Measurements from ENCODE around the gene TTC12.

The TTC12 gene

DNA sequence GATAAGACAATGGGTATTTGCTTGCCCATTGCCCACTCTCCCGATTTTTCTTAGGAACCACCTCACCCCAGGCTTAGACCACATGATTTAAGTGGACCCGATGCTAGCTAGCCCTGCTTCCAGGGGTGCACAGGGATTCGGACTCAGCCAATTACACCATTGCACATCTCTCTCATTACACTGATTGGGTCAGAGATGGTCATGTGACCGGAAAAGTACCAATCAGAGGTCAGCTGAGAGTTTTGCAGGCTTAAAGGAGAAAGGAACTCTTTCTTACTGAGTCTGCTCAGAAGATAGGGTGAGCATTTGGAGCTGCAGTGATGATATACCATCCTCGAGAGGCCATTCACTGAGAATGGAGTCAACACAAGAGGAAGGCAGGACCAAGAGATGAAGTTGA is 61.0 kb downstream of the TTC12 start:
- no peak for DNase-seq (ENCODE audit: low read depth)

DNA sequence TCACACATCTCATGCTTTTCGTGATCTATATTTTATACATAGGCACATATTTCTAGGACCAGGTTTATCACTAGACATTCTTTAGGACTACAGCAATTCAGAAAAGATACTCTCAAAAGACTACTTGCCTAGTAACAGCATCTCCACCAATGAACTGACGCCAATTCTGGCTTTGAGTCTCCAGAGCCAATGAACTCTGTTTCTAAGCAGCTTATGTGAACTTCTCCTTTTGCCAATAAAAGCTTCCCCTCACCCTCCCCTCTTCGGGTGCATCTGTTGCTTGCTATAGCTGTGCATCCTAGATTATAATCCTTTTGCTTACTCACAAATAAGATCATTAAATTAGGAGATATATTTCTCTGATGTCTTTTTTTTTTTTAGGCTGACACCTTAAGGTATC is 61.8 kb downstream of the TTC12 start:
- DNase-seq (ENCODE audit: low read depth) = no peak

- no peak for DNase-seq (ENCODE audit: low read depth)
Measured at GRCh38 chr11:113377681-113378412, 63.5 kb downstream of the TTC12 start.

GRCh38 chr11:113378692-113379091 is 64.3 kb downstream of the TTC12 start:
- DNase-seq (ENCODE audit: low read depth) = no peak

- DNase-seq (ENCODE audit: low read depth) = no peak
Measured at GRCh38 chr11:113382121-113382520, 67.7 kb downstream of the TTC12 start.

- no peak for DNase-seq (ENCODE audit: low read depth)
Measured at GRCh38 chr11:113384551-113384950, 70.2 kb downstream of the TTC12 start.

DNA sequence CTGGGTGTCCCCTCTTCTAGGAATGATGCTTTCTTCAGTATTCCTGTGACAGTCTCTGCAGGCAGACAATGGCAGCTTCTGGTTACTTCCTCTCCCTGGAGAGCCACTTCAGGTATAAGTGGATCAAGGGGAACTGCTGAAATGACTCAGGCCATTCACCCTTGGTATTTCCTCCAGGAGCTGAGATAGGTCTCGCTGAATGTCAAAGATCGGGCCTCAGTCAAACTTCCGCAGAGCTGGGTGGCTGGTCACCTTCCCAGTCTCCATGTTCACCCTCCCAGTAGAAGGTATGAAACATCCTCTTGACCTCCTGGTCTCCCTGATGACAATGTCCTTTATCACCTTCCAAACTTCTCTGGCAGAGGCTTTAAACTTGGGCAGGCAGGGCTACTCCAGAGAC is 71.4 kb downstream of the TTC12 start:
- no peak for DNase-seq (ENCODE audit: low read depth)

- DNase-seq (ENCODE audit: low read depth) = no peak
Measured at GRCh38 chr11:113386866-113387265, 72.5 kb downstream of the TTC12 start.

DNA sequence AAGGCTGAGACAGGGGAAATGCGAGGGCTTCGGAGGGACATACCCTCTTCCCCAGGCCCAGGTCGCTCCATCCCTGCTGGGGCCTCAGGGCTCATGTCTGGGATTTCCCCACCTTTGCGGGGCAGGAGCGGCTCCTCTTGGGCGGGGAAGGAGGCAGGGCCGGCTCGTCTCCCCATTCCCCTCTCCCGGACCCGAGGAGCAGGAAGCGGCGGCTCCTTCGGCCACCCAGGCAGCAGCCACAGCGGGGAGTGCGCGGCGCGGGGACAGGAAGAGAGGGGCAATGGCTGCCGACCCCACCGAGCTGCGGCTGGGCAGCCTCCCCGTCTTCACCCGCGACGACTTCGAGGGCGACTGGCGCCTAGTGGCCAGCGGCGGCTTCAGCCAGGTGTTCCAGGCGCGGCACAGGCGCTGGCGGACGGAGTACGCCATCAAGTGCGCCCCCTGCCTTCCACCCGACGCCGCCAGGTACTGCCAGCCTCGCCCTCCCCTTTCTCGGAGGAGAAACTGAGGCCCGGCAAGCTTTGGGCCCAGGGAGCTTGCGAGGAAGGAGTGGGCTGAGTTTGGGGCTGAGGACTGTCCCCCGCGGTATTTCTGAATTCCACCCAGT is 73.3 kb downstream of the TTC12 start, which contains the start of gene ANKK1:
Gene ANKK1, plus strand, starts transcription at position 175 of the 607 bp plus-strand sequence. Its CDS starts 106 bp downstream, at position 281.
- no peak for DNase-seq (ENCODE audit: low read depth)

- DNase-seq (ENCODE audit: low read depth) = no peak
Measured at GRCh38 chr11:113389272-113389671, 74.9 kb downstream of the TTC12 start.

DNA sequence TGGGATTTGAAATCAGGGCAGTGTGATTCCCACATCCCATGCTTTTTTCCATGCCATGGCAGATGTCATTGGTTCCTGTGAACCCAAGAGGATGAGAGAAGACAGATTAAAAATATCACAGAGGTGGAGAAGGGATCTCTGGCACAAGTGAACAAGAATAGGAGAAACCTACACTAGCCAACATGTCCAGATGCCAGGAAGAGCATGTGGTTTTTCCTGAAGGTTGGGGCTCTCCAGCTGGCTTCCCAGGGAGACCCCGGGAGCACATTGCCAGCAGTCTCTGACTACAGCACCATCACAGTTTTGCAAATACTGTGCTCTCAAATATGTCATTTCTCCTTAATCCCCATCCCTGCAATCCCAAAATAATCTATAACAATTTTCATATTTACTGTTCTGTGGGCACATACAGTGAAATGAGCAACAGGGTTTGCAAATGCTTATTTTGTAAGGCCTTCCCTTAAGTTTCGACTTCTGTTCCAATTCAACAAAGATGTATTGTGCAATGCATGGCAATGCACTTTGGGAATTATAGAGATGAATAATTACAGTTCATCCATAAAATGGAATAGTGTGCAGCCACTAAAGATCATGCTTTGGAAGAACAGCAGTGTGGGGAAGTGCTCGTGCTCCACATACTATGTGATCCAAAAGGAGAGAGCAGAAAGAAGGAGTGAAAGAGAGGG is 78.0 kb downstream of the TTC12 start:
- DNase-seq (ENCODE audit: low read depth) = no peak

GRCh38 chr11:113393501-113393985 is 79.2 kb downstream of the TTC12 start:
- no peak for DNase-seq (ENCODE audit: low read depth)

GRCh38 chr11:113394919-113395318 is 80.5 kb downstream of the TTC12 start:
- DNase-seq (ENCODE audit: low read depth) = no peak

DNA sequence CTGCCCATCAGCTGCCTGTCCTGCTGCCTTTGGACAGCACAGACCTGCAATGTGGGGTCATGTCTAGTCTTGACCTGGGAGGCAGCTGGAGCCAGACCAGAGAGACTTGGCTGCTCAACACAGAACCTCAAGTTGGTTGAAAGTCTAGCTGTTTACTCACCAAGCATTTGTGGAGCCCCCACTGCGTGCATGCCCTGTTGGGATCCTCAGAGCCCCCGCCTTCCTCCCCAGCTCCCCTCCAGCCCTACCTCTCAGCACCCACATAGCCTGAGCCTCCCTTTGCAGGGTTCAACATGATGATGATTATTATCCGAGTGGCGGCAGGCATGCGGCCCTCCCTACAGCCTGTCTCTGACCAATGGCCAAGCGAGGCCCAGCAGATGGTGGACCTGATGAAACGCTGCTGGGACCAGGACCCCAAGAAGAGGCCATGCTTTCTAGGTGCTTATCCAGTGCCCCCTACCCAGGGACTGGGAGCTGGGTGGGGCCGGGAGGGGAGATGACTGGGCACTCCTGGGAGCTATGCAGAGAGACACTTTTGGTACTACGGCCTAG is 81.5 kb downstream of the TTC12 start:
- no peak for DNase-seq (ENCODE audit: low read depth)

DNA sequence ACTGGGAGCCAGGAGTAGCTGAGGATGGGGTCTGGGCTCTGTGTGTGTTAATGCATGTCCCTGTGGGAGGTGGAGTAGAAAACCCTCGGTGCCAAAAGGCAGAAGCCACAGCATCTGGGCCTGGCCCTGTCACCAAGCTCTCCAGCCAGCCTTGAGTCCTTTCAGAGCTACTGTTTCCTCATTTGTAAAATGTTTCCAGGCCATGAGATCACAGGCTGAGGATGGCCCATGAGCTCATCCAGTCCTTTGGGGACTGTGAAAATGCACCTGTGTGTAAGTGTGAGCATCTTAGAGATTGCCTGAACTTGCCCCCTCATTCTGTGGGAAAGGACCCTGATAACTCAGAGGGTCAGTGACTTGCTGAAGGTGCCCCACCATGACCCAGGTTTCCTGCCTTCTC is 82.3 kb downstream of the TTC12 start:
- DNase-seq (ENCODE audit: low read depth) = no peak

GRCh38 chr11:113397212-113397611 is 82.8 kb downstream of the TTC12 start:
- no peak for DNase-seq (ENCODE audit: low read depth)

- DNase-seq (ENCODE audit: low read depth) = no peak
Measured at GRCh38 chr11:113397821-113398220, 83.4 kb downstream of the TTC12 start.

DNA sequence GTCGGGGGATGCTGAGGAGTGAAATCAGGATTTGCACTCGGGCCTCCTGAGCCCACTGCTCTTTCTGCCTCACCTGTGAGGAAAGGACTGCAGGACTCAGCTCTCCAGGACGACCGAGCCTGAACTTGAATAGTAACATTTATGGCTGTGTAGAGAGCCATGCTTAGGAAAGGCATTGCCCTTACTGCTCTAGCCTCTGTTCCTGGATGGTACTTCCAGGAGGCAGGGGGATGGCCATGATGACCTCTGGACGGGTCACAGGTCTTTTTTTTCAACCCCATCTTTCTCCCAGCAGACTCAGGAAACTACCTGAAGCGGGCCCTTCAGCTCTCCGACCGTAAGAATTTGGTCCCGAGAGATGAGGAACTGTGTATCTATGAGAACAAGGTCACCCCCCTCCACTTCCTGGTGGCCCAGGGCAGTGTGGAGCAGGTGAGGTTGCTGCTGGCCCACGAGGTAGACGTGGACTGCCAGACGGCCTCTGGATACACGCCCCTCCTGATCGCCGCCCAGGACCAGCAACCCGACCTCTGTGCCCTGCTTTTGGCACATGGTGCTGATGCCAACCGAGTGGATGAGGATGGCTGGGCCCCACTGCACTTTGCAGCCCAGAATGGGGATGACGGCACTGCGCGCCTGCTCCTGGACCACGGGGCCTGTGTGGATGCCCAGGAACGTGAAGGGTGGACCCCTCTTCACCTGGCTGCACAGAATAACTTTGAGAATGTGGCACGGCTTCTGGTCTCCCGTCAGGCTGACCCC is 84.5 kb downstream of the TTC12 start:
- no peak for DNase-seq (ENCODE audit: low read depth)

- DNase-seq (ENCODE audit: low read depth) = no peak
Measured at GRCh38 chr11:113400631-113401230, 86.3 kb downstream of the TTC12 start.

DNA sequence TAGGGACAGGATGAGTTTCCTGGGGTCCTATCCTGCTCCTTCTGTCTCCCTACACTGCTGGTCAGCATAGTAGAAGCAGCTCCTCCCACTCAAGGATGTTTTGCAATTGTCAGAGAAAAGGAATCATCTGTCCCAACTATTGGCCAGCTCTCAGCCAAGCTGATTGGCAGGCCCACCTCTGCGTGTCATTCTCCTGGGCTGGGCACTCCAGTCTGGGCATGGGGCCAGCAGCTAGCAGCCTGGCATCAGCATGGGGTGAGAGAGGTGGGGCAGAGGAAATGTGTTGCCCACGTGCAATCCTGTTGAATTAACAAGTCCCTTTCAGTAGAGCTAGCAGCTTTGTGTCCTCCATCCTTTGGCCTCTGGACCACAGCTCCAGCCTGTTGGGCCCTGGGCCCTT is 87.3 kb downstream of the TTC12 start:
- no peak for DNase-seq (ENCODE audit: low read depth)

- no peak for DNase-seq (ENCODE audit: low read depth)
Measured at GRCh38 chr11:113404859-113405430, 90.6 kb downstream of the TTC12 start.
